Left kidney (tissue), 2 donors: Measurements from ENCODE around the gene ACBD4. TPM values are rescaled to one million over a fixed set of nuclear protein-coding genes. Genes with fewer than 3 reads are reported as not detected.

Experiments
- DNase-seq: peaks from one replicate; pipeline ENCODE4 v3.0.0-alpha.2; 2013
- polyA plus RNA-seq: library from polyadenylated mRNA; unstranded; fragments of 120-200 nt; gene quantifications from one replicate; pipeline ENCODE4 v1.2.1, GENCODE V29; 2013; ENCODE audit not compliant: insufficient read length

ACBD4 gene
- polyA plus RNA-seq, 1 donor: 11.8 TPM

GRCh38 chr17:45150911-45151809 is 15.7 kb downstream of the ACBD4 start:
- DNase-seq: no peak

- no peak for DNase-seq
These were observed 19.5 kb downstream of the ACBD4 start for GRCh38 chr17:45155029-45155428.

DNA sequence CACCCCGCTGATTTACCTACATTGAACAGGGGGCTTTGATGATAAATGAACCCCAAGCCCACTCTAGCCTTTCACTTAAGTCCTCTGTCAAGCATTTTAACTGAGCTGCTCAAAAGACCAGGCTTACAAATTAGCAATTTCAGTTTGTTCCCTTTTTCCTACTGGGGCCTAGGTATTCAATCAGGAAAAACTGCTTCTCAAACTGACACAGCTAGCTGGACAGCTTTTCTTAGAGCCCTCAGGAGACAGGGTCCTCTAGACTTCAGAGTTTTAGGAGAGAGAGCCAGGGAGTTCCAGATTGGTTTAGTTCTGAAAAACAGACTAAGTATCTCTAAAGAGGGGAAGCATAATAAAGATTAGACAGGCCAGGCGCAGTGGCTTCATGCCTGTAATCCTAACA is 20.0 kb downstream of the ACBD4 start:
- DNase-seq: no peak

DNA sequence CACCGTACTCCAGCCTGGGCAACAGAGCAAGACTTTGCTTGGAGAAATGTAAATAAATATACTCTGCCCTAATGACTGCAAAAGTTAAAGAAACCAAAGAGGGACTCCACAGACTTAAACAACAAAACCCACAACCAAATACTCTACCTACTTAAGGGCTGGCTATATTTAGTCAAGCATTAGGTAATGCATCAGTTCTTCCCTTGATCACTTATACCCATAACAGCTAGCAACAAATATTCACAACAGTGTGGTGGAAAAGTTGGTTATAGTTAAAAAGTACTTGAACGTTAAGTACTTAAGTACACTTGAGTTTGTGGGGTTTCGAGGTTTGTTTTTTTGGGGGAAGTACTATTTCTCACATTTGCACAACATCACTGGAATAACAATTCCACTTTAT is 20.8 kb downstream of the ACBD4 start:
- DNase-seq: no peak

DNA sequence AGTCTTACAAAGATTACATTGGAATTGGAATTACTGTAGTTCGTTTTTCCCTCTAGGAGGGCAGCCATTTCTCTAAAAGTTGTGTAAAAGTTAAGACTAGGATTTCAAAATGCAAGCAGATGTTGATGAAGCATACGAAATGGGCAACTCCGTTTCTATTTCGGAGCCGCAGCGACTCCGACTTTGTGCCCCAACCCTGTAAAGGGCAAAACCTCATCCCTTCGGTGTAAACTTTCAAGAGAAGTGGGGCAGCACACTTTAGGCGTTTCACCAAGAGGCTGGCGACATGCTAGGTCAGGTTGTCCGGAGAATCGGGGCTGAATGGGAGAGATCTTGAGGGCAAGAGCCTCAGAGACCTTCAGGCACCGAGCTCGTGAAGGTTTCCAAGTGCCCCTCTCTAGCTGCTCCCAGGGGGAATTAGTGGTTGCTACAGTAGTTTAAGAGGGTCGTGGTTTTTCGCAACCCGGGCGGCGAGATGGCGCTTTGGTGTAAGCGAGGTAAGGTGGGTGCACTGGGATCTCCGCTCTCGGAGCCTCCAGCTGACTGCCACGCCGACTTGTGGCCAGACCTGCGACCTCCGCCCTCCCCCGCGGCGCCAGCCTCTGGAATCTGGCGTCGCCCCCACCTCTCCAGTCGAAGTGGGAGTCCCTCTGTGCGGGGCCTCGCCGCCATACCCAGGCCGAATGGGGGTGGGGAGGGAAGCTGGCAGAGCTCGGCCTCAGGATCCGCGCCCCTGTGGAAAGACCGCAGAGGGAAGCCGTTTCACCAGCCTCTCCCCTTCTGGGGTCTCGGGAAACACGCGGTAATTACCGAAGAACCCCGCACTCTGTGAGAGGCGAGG is 25.2 kb downstream of the ACBD4 start:
- peak; percentile 86 for DNase-seq

DNA sequence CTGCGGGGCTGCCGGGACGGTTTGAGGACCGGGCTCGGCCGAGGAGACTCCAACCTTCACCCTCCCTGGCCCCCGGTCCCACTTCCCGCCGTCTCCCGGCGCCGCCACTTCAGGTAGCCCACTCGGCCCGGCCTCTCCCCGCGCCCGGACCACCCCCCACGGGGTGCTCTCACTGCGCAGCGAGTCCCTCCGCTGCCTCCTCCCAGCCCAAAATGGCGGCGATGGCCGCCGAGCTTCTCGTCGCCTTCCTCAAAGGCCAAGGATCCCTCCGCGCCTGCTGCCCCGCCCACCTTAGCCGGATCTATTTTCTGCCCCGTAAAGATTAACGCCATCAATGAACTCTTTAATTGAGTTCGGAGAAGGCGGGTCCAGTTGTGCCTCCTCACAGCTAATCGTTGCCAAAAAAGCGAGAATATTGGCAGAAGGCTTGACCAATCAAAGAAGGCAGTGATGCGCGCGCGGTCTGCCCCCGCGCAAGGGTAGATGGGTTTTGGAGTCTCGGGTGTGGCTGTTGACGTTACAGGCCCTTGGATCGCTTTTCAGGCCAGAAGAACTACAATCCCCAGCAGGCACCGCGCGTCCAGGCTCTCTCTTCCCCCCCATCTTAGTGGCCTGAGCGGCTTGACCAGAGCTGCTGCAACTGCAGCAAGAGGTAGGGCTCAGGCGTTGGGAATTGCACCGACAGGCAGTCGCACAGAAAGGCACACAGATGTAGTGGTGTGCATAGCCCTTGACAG is 26.0 kb downstream of the ACBD4 start, which contains the start of gene HEXIM2:
HEXIM2 (plus strand) TSS at position 588 of the 737 bp plus-strand sequence. CDS start 919 bp downstream, outside the sequence.
- DNase-seq: peak; percentile 100

- DNase-seq: no peak
These were observed 26.7 kb downstream of the ACBD4 start for GRCh38 chr17:45162025-45162687.

- no peak for DNase-seq
These were observed 29.3 kb downstream of the ACBD4 start for GRCh38 chr17:45164734-45165269.

GRCh38 chr17:45168991-45169752 is 33.7 kb downstream of the ACBD4 start:
- no peak for DNase-seq

DNA sequence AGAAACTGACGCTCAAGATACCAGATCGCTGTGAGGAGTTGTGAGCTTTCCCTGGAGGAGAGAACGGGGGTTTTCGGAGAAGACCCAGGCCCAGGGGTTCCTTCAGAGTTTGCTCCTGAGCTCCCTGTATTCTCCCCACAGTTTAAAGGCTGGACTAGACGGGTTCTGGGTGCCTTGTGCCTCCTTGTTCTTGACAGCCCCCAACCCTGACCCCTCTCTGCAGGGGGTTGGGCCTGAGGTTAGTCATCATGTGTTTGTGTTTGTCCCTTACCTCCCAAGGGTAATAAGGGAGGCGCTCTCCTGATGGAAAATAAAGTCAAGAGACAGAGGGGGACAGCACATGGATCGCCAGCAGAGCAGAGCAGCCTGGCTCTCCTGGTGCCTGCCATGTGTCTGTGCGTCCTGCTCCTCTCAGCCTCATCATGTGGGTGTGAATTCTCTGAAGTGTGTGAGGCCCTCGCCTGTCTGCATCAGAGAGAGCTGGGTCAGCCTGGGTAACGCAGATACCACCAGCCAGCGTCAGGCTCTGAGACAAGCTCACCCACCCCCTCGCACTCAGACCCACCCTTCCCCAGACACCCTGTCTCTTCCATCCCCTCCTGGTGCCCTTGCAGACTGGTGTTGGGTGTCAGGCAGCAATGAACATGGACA is 34.9 kb downstream of the ACBD4 start:
- DNase-seq: no peak

DNA sequence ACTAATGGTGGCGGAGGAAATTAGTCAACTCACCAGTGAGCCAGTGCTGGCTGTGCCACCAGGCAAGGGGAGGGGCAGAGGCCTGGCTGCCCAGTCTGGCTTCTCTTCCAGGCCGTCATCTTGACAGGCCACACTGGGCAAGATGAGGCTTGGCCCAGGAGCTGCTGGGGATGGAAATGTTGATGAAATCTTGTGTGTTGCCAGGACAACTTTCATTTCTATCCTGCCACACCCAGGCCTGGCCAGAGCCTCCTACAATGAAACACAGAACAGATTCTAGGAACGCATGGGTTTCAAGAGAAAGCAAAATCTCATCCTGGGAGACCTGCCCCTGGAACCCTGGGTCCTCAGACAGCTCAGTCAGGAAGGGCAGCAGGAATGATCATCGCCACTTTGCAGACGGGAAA is 35.4 kb downstream of the ACBD4 start:
- no peak for DNase-seq

- DNase-seq: peak; percentile 75
These were observed 36.1 kb downstream of the ACBD4 start for GRCh38 chr17:45171338-45172231.

DNA sequence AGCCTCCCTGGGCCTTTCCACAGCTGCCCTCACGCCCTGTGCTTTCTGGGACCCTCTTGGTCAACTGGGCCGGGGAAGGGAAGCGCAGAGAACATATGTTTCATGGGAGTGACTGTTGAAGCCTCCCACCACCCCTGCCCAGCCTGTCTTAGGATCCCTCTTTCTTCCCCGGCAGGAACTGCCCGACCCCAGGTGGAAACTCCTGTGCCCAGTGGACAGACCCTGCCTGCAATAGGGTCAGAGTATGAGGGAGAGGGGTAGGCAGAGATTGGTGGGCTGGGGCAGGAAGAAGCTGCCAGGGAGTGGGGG is 36.7 kb downstream of the ACBD4 start:
- no peak for DNase-seq

GRCh38 chr17:45172541-45173286 is 37.2 kb downstream of the ACBD4 start:
- peak; percentile 78 for DNase-seq

DNA sequence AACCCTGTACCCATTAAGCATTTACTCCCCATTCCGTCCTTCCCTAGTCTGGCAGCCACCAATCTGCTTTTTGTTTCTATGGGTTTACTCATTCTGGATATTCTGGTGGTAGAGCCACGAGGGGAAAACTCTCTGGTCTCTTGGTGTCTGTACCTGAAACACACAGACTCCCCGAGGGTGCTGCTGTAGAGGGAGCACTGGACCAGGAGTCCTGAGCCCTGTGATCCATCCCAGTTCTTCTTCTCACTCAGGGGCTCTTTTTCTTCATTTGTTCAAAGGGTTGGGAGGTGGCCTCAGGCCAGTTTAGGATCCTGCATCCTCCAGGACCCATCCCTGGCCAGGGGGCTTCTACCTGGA is 40.2 kb downstream of the ACBD4 start:
- no peak for DNase-seq

- DNase-seq: no peak
These were observed 42.1 kb downstream of the ACBD4 start for GRCh38 chr17:45177563-45177962.

DNA sequence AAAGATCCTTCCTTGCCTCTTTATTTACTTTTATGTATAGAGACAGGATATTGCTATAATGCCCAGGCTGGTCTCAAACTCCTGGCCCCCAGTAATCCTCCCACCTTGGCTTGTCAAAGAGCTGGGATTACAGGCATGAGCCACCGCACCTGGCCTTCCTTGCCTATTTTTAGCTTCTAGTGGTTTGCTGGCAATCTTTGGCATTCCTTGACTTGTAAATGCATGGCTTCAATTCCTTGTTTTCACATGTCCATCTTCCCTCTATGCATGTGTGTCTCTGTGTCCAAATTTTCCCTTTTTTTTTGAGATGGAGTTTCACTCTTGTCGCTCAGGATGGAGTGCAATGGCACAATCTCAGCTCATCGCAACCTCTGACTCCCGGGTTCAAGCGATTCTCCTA is 48.7 kb downstream of the ACBD4 start:
- no peak for DNase-seq

DNA sequence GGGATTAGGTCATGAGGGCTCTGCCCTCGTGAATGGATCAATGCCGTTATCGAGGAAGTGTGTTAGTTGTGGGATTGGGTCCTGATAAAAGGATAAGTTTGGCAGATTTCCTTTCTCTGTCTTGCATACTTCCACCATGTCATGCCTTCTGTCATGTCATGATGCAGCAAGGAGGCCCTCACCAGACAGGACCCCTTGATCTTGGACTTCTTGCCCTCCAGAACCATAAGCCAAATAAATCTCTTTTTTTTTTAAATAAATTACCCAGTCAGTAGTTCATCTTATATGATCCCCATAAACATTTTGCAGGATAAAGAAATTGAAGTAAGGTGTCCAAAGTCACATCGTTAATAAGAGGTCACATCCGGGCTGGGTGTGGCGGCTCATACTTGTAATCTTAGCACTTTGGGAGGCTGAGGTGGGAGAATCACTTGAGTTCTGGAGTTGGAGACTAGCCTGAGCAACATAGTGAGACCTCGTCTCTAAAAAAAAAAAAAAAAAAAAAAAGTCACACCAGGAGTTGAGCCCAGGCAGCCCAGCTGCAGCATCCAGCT is 51.4 kb downstream of the ACBD4 start:
- no peak for DNase-seq
